Measurements from ENCODE around the gene ASXL1.

GRCh38 chr20:32327087-32327681, 30.9 kb upstream of the ASXL1 start:
- TF ChIP-seq CTCF (conservative IDR thresholded peaks at IDR 0.05; ENCODE audit: low read depth in 2 of 2) (no peak), CREB1 (CRISPR knock-in tag; IDR thresholded peaks at IDR 0.05; ENCODE audit: low read depth) (no peak), EZH2phosphoT487 (IDR thresholded peaks at IDR 0.05; ENCODE audit: unreplicated experiment) (no peak), REST (IDR thresholded peaks at IDR 0.05; ENCODE audit: unreplicated experiment) (no peak), POLR2AphosphoS5 (IDR thresholded peaks at IDR 0.05; ENCODE audit: low read depth) (no peak), NANOG (IDR thresholded peaks at IDR 0.05; ENCODE audit: borderline replicate concordance) (no peak)

Data from GM23338 (cell line).